CD4-positive, alpha-beta memory T cell (primary cell): ENCODE data around the gene NFKB1. TPM values are rescaled to one million over a fixed set of nuclear protein-coding genes. Genes with fewer than 3 reads are reported as not detected.

Experiments
- CTCF ChIA-PET: fragments of 350-600 bp; sonication (Branson Sonifier 250); formaldehyde crosslinking; loops from one replicate; lab custom pipeline; 2021; ENCODE audit warnings: inconsistent platforms; ENCODE audit not compliant: partially characterized antibody; lab: Charles Lee
- POLR2A ChIA-PET: fragments of 350-600 bp; sonication (Branson Sonifier 250); formaldehyde crosslinking; loops from one replicate; lab custom pipeline; 2021; ENCODE audit not compliant: partially characterized antibody; lab: Charles Lee
- DNase-seq, 5 donors: peaks; one replicate each; pipeline versions ENCODE4 v3.0.0 to v3.0.0-alpha.2; 2020 to 2022; ENCODE audit warnings: mixed read lengths in 1 of 5
- H3K27ac ChIP-seq: one replicate; pipeline ENCODE4 v1.7.0; 2013; ENCODE audit warnings: low read depth, low read length
- H3K27me3 ChIP-seq: 2 replicates; pipeline ENCODE4 v1.7.0; 2013; ENCODE audit warnings: mild to moderate bottlenecking, low read length, moderate library complexity; ENCODE audit not compliant: insufficient read depth
- H3K36me3 ChIP-seq: 2 replicates; pipeline ENCODE4 v1.7.0; 2013; ENCODE audit warnings: mild to moderate bottlenecking, low read length, moderate library complexity; ENCODE audit not compliant: insufficient read depth
- H3K4me1 ChIP-seq: 2 replicates; pipeline ENCODE4 v1.7.0; 2013; ENCODE audit warnings: mild to moderate bottlenecking, low read length, moderate library complexity; ENCODE audit not compliant: insufficient read depth
- H3K4me3 ChIP-seq, 2 donors: one replicate each; pipeline ENCODE4 v1.7.0; 2013; ENCODE audit warnings: low read length in 2 of 2, mild to moderate bottlenecking in 1 of 2
- H3K9me3 ChIP-seq, 2 donors: one replicate each; pipeline ENCODE4 v1.7.0; 2013; ENCODE audit warnings: low read length in 2 of 2, control low read depth in 1 of 2; ENCODE audit not compliant: control insufficient read depth in 1 of 2
- H3K27ac Mint-ChIP-seq, 7 donors: one replicate each; pipeline ENCODE4 v1.8.0; 2020 to 2021; ENCODE audit warnings: mixed read lengths in 7 of 7, mild to moderate bottlenecking in 6 of 7, inconsistent platforms in 3 of 7, moderate library complexity in 3 of 7
- H3K27me3 Mint-ChIP-seq, 2 donors: one replicate each; pipeline ENCODE4 v1.8.0; 2020 to 2021; ENCODE audit warnings: mixed read lengths in 2 of 2
- H3K36me3 Mint-ChIP-seq, 2 donors: one replicate each; pipeline ENCODE4 v1.8.0; 2020 to 2021; ENCODE audit warnings: mixed read lengths in 2 of 2, inconsistent platforms in 1 of 2, mild to moderate bottlenecking in 1 of 2
- H3K4me1 Mint-ChIP-seq, 4 donors: one replicate each; pipeline ENCODE4 v1.8.0; 2020 to 2021; ENCODE audit warnings: mixed read lengths in 4 of 4, mild to moderate bottlenecking in 1 of 4
- H3K4me3 Mint-ChIP-seq, 8 donors: one replicate each; pipeline ENCODE4 v1.8.0; 2020 to 2021; ENCODE audit warnings: mixed read lengths in 8 of 8, mild to moderate bottlenecking in 7 of 8, moderate library complexity in 6 of 8, inconsistent platforms in 3 of 8
- H3K9me3 Mint-ChIP-seq, 8 donors: one replicate each; pipeline ENCODE4 v1.8.0; 2020 to 2021; ENCODE audit warnings: mixed read lengths in 8 of 8, mild to moderate bottlenecking in 5 of 8, inconsistent platforms in 3 of 8, moderate library complexity in 1 of 8
- intact Hi-C: fragments of 100-400 bp; cut with micrococcal nuclease; formaldehyde crosslinking; loops from one replicate; pipeline ENCODE4 v1.15.1; 2023
- polyA plus RNA-seq, 2 donors: library from polyadenylated mRNA; unstranded; fragments of 300-500 nt; fragmentation: Illumina TruSeq; gene quantifications; one replicate each; pipeline ENCODE4 v1.2.3, GENCODE V29; 2021
- total RNA-seq, 2 experiments: library from RNA; stranded (reverse); gene quantifications; one replicate each; pipeline ENCODE4 v1.2.3, GENCODE V29; 2021

The NFKB1 gene
- total and polyA plus RNA-seq, 4 experiments from 2014 or later = 16.6 to 84.9 (median 70.9) TPM

DNA sequence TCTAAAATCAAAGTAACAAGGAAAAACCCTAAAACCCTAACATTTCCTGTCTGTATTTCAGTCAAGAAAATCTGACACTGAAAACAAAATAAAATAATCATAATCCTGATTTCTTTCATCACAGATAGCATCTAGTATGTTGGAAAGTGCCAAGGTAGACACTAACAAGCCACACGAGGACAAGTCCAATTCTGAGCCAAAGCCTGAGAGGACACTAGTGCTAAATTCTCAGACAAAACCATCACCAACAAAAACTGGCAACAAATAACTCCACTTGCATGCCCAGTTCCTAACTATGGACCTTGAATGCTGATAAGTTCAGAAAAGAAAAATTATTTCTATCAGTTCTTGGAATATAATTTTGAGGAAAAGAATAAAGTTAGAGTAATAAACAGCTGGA, 146.0 kb downstream of the NFKB1 start:
- H3K9me3 Mint-ChIP-seq = no peaks in the 10 kb centered on the region
- peak overlapping the region in 1 of 8 donors; percentile 10 for H3K4me3 Mint-ChIP-seq
- ChIA-PET POLR2A (no interaction called here), CTCF (no interaction called here)
- no peak overlapping the region for H3K4me3 ChIP-seq
- DNase-seq = no peak
- no peaks in the 10 kb centered on the region for H3K36me3 ChIP-seq
- H3K4me1 ChIP-seq = peaks cover 12% of the 10 kb centered on the region
- intact Hi-C loops = no loop called here
- H3K27ac ChIP-seq = no peak overlapping the region
- H3K27me3 ChIP-seq = no peaks in the 10 kb centered on the region
- no peaks in the 10 kb centered on the region for H3K9me3 ChIP-seq
- H3K4me1 Mint-ChIP-seq = peaks cover 6 to 21% (median 15%) of the 10 kb centered on the region in 4 donors
- H3K36me3 Mint-ChIP-seq = peaks cover 30 to 44% of the 10 kb centered on the region in 2 donors
- peak overlapping the region in 2 of 7 donors; percentile 3 to 47 for H3K27ac Mint-ChIP-seq
- no peaks in the 10 kb centered on the region for H3K27me3 Mint-ChIP-seq

- Histone ChIP-seq H3K36me3 (no peaks in the 10 kb centered on the region), H3K27ac (no peak overlapping the region), H3K27me3 (no peaks in the 10 kb centered on the region), H3K4me3 (no peak overlapping the region), H3K9me3 (no peaks in the 10 kb centered on the region), H3K4me1 (no peaks in the 10 kb centered on the region)
- H3K27me3 Mint-ChIP-seq = no peaks in the 10 kb centered on the region
- no peak overlapping the region for H3K4me3 Mint-ChIP-seq
- peaks cover 0 to 2% (median 0%) of the 10 kb centered on the region in 4 donors for H3K4me1 Mint-ChIP-seq
- peaks cover 11 to 15% of the 10 kb centered on the region in 2 donors for H3K36me3 Mint-ChIP-seq
- POLR2A ChIA-PET = no interaction called here
- H3K27ac Mint-ChIP-seq = no peak overlapping the region
- H3K9me3 Mint-ChIP-seq = no peaks in the 10 kb centered on the region
- intact Hi-C loops = no loop called here
- CTCF ChIA-PET = no interaction called here
- DNase-seq = no peak
Measured at GRCh38 chr4:102657206-102657605, 156.0 kb downstream of the NFKB1 start.

DNA sequence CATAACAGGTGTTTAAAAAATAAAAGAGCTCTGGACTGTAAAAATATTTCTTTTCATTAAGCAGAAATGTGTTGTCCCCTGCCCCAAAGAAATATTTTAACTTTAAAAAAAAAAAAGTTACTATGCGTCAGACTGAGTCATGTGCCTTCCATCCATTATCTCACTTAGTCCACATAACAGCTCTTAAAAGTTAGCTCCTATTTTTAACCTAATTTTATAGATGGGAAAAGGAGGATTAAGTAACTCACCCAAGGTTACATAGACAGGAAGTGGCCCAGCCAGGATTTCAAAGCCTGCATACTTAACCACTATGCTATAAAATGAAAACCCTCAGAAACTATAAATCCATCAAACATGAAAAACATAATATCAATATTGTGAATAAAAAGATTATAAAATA, 161.9 kb downstream of the NFKB1 start:
- CTCF ChIA-PET = no interaction called here

DNA sequence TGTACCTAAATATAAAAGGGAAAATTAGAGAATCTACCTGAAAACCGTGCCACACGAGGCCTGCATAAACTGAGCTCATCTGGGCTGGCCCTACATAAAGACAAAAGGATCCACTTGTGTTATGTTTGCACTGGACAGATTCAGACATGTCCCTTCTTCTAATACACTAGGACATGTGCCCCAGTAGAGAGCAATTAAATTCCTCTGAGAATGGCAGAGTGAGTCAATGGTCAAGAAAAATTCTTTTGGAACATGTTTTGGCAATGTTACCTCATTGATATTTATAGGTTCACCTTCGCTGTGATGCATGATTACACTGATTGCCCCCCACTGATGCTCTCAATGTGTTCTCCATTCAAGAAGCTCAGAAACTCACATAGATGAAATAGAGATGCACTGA, 164.4 kb downstream of the NFKB1 start:
- CTCF ChIA-PET = no interaction called here
- DNase-seq = no peak
- Histone ChIP-seq H3K4me3 (no peak overlapping the region), H3K9me3 (no peaks in the 10 kb centered on the region), H3K27me3 (no peaks in the 10 kb centered on the region), H3K27ac (no peak overlapping the region), H3K4me1 (no peaks in the 10 kb centered on the region), H3K36me3 (no peaks in the 10 kb centered on the region)
- H3K27me3 Mint-ChIP-seq = no peaks in the 10 kb centered on the region
- POLR2A ChIA-PET = no interaction called here
- H3K4me1 Mint-ChIP-seq = peaks cover 0 to 2% (median under 1%) of the 10 kb centered on the region in 4 donors
- H3K4me3 Mint-ChIP-seq = no peak overlapping the region
- intact Hi-C loops = no loop called here
- H3K27ac Mint-ChIP-seq = peak overlapping the region in 1 of 7 donors; percentile 2
- H3K9me3 Mint-ChIP-seq = no peaks in the 10 kb centered on the region
- peaks cover 43 to 54% of the 10 kb centered on the region in 2 donors for H3K36me3 Mint-ChIP-seq

More for the DNA sequence above, 161.9 kb downstream of the NFKB1 start:
- H3K4me3 ChIP-seq = no peak overlapping the region
- peaks cover 36 to 37% of the 10 kb centered on the region in 2 donors for H3K36me3 Mint-ChIP-seq
- POLR2A ChIA-PET = interaction anchor here (0.6 kb wide), 1 partner anchor 31 kb away, joined by 4 read pairs; no protein-coding TSS in a partner anchor
- intact Hi-C loops = no loop called here
- no peak overlapping the region for H3K27ac Mint-ChIP-seq
- no peaks in the 10 kb centered on the region for H3K9me3 Mint-ChIP-seq
- H3K9me3 ChIP-seq = no peaks in the 10 kb centered on the region
- H3K4me3 Mint-ChIP-seq = no peak overlapping the region
- no peak for DNase-seq
- no peak overlapping the region for H3K27ac ChIP-seq
- H3K4me1 Mint-ChIP-seq = peaks cover 0 to 2% (median under 1%) of the 10 kb centered on the region in 4 donors
- no peaks in the 10 kb centered on the region for H3K36me3 ChIP-seq
- H3K4me1 ChIP-seq = no peaks in the 10 kb centered on the region
- H3K27me3 ChIP-seq = no peaks in the 10 kb centered on the region
- H3K27me3 Mint-ChIP-seq = no peaks in the 10 kb centered on the region

Other genes starting within 250 kb of the NFKB1 start
- gene SLC39A8, start 155.9 kb upstream of the NFKB1 start, total RNA-seq = 10 to 100 TPM; 24.6 to 25.7 TPM
- 100 to 1,000 TPM in 1 of 2 donors, 10 to 100 TPM in 1; 52.5 to 112 TPM for gene SLC39A8, start 155.9 kb upstream of the NFKB1 start, polyA plus RNA-seq